Neural cell (in vitro differentiated cells): ENCODE data around the gene BCHE.

Source experiments
- EP300 ChIP-seq: fragments of 450-650 bp; conservative IDR thresholded peaks from 2 replicates; pipeline ENCODE4 v1.6.1; 2014; ENCODE audit warnings: antibody characterized with exemption, mild to moderate bottlenecking, moderate library complexity; ENCODE audit not compliant: poor library complexity, severe bottlenecking
- EZH2 ChIP-seq: fragments of 200-600, 300-800 bp; shearing (Covaris generic), sonication (generic); IDR thresholded peaks from 2 replicates; pipeline ENCODE4 v1.6.1; 2014; ENCODE audit warnings: antibody characterized with exemption, low read length, borderline replicate concordance, mild to moderate bottlenecking; ENCODE audit not compliant: insufficient read depth, poor library complexity, severe bottlenecking
- MXI1 ChIP-seq: fragments of 450-650 bp; conservative IDR thresholded peaks from 2 replicates; pipeline ENCODE4 v1.6.1; 2014; ENCODE audit warnings: antibody characterized with exemption, mild to moderate bottlenecking; ENCODE audit not compliant: poor library complexity, severe bottlenecking
- POLR2AphosphoS5 ChIP-seq: IDR thresholded peaks from 2 replicates; pipeline ENCODE4 v1.6.1; 2012
- RAD21 ChIP-seq: fragments of 450-650 bp; conservative IDR thresholded peaks from 2 replicates; pipeline ENCODE4 v1.6.1; 2014; ENCODE audit warnings: antibody characterized with exemption, mild to moderate bottlenecking, moderate library complexity
- SMC3 ChIP-seq: fragments of 450-650 bp; conservative IDR thresholded peaks from 2 replicates; pipeline ENCODE4 v1.6.1; 2014; ENCODE audit warnings: antibody characterized with exemption, mild to moderate bottlenecking, moderate library complexity; ENCODE audit not compliant: poor library complexity
- TAF1 ChIP-seq: IDR thresholded peaks from 2 replicates; pipeline ENCODE4 v1.6.1; 2012; ENCODE audit warnings: low read depth
- TF ChIP-seq, protein P1 (sequence below): IDR thresholded peaks from 2 replicates; pipeline ENCODE4 v1.6.1; 2012; ENCODE audit warnings: borderline replicate concordance
- TF ChIP-seq, protein P2 (sequence below): fragments of 450-650 bp; IDR thresholded peaks from 2 replicates; pipeline ENCODE4 v1.5.1; 2014; ENCODE audit warnings: antibody characterized with exemption, mild to moderate bottlenecking, moderate library complexity; ENCODE audit not compliant: poor library complexity, severe bottlenecking

GRCh38 chr3:165729756-165730155 is 107.5 kb downstream of the BCHE start:
- TF ChIP-seq SMC3 (no peak), POLR2AphosphoS5 (no peak), MXI1 (no peak), EZH2 (no peak), EP300 (no peak), TAF1 (no peak), RAD21 (no peak)
- TF ChIP-seq, protein P1, sequence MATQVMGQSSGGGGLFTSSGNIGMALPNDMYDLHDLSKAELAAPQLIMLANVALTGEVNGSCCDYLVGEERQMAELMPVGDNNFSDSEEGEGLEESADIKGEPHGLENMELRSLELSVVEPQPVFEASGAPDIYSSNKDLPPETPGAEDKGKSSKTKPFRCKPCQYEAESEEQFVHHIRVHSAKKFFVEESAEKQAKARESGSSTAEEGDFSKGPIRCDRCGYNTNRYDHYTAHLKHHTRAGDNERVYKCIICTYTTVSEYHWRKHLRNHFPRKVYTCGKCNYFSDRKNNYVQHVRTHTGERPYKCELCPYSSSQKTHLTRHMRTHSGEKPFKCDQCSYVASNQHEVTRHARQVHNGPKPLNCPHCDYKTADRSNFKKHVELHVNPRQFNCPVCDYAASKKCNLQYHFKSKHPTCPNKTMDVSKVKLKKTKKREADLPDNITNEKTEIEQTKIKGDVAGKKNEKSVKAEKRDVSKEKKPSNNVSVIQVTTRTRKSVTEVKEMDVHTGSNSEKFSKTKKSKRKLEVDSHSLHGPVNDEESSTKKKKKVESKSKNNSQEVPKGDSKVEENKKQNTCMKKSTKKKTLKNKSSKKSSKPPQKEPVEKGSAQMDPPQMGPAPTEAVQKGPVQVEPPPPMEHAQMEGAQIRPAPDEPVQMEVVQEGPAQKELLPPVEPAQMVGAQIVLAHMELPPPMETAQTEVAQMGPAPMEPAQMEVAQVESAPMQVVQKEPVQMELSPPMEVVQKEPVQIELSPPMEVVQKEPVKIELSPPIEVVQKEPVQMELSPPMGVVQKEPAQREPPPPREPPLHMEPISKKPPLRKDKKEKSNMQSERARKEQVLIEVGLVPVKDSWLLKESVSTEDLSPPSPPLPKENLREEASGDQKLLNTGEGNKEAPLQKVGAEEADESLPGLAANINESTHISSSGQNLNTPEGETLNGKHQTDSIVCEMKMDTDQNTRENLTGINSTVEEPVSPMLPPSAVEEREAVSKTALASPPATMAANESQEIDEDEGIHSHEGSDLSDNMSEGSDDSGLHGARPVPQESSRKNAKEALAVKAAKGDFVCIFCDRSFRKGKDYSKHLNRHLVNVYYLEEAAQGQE, result no peak
- TF ChIP-seq, protein P2, sequence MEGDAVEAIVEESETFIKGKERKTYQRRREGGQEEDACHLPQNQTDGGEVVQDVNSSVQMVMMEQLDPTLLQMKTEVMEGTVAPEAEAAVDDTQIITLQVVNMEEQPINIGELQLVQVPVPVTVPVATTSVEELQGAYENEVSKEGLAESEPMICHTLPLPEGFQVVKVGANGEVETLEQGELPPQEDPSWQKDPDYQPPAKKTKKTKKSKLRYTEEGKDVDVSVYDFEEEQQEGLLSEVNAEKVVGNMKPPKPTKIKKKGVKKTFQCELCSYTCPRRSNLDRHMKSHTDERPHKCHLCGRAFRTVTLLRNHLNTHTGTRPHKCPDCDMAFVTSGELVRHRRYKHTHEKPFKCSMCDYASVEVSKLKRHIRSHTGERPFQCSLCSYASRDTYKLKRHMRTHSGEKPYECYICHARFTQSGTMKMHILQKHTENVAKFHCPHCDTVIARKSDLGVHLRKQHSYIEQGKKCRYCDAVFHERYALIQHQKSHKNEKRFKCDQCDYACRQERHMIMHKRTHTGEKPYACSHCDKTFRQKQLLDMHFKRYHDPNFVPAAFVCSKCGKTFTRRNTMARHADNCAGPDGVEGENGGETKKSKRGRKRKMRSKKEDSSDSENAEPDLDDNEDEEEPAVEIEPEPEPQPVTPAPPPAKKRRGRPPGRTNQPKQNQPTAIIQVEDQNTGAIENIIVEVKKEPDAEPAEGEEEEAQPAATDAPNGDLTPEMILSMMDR, result no peak
